ENCODE measurements around the gene ZEB1. TPM values are rescaled to one million over a fixed set of nuclear protein-coding genes. Genes with fewer than 3 reads are reported as not detected.

ZEB1 gene
- total and polyA plus RNA-seq, 9 of the 15 experiments (the other 6 are each of a cell fraction or from before 2014, with no cell fraction given) = 2.1 to 8.4 (median 4.9) TPM

- TF ChIP-seq ZNF518B (CRISPR knock-in tag; IDR thresholded peaks at IDR 0.05) (no peak), IRF2 (CRISPR knock-in tag; IDR thresholded peaks at IDR 0.05) (no peak), ETV6 (IDR thresholded peaks at IDR 0.05; ENCODE audit: borderline replicate concordance in 1 of 2, low read depth in 2 of 2, low read length in 1 of 2) (peak; percentile 92 to 95), ETV6 (CRISPR knock-in tag; IDR thresholded peaks at IDR 0.05; ENCODE audit: borderline replicate concordance) (no peak), CEBPZ (IDR thresholded peaks at IDR 0.05; ENCODE audit: borderline replicate concordance, low read depth, low read length) (no peak), PCBP2 (IDR thresholded peaks at IDR 0.05; ENCODE audit: low read depth, low read length, poor library complexity, severe bottlenecking) (no peak), ZHX1 (conservative IDR thresholded peaks at IDR 0.05; ENCODE audit: low read length) (no peak), ZNF655 (CRISPR knock-in tag; IDR thresholded peaks at IDR 0.05) (no peak), ID3 (CRISPR knock-in tag; IDR thresholded peaks at IDR 0.05) (no peak), ID3 (tag; IDR thresholded peaks at IDR 0.05) (no peak), FOXJ2 (tag; IDR thresholded peaks at IDR 0.05) (peak; percentile 75; the same call in 1 of the 2 replicates)
Measured at GRCh38 chr10:31278279-31278941, 40.6 kb upstream of the ZEB1 start (continued).
